Measurements from ENCODE around the gene NKIRAS1. TPM values are rescaled to one million over a fixed set of nuclear protein-coding genes. Genes with fewer than 3 reads are reported as not detected.

Gene NKIRAS1
- total RNA-seq, 1 experiment from 2014 or later = 8.9 TPM

DNA sequence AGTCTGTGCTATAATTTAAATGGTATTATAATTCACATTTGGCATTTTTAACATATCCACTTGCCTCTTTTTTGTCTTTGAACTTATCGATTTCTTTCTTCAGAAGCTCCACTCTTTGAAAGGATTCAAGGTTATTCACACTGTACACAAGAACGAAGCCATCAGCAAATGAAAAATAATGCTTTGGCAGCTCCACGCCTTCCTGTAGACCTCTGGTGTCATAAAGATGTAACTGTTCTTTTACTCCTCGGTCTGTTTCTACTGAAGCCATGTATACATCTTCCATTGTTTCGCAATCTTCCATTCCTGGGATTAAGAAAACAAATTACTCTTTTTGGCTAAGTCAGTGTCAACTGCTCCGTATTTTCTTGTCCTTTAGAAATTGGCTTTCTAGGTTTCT, 16.0 kb downstream of the NKIRAS1 start:
- ChIA-PET POLR2A (no interaction called here), CTCF (interaction anchor here (0.7 kb wide), 1 partner anchor 12 kb away, joined by 9 read pairs; no protein-coding TSS in a partner anchor)
- intact Hi-C loops (cut with micrococcal nuclease; ENCODE audit: unreplicated experiment) = no loop called here
- H3K36me3 ChIP-seq (ENCODE audit: control insufficient read depth, insufficient read depth, low read length) = no peaks in the 10 kb centered on the region
- H3K9me3 ChIP-seq (ENCODE audit: control insufficient read depth, insufficient read depth, low read depth, low read length) = no peaks in the 10 kb centered on the region
- in situ Hi-C loops (cut with HindIII; ENCODE audit: low pct_unique_long_range_greater_than_20kb, low sequenced_read_pairs) = no loop called here
- TF ChIP-seq, protein P1, sequence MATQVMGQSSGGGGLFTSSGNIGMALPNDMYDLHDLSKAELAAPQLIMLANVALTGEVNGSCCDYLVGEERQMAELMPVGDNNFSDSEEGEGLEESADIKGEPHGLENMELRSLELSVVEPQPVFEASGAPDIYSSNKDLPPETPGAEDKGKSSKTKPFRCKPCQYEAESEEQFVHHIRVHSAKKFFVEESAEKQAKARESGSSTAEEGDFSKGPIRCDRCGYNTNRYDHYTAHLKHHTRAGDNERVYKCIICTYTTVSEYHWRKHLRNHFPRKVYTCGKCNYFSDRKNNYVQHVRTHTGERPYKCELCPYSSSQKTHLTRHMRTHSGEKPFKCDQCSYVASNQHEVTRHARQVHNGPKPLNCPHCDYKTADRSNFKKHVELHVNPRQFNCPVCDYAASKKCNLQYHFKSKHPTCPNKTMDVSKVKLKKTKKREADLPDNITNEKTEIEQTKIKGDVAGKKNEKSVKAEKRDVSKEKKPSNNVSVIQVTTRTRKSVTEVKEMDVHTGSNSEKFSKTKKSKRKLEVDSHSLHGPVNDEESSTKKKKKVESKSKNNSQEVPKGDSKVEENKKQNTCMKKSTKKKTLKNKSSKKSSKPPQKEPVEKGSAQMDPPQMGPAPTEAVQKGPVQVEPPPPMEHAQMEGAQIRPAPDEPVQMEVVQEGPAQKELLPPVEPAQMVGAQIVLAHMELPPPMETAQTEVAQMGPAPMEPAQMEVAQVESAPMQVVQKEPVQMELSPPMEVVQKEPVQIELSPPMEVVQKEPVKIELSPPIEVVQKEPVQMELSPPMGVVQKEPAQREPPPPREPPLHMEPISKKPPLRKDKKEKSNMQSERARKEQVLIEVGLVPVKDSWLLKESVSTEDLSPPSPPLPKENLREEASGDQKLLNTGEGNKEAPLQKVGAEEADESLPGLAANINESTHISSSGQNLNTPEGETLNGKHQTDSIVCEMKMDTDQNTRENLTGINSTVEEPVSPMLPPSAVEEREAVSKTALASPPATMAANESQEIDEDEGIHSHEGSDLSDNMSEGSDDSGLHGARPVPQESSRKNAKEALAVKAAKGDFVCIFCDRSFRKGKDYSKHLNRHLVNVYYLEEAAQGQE (IDR thresholded peaks at IDR 0.05; ENCODE audit: insufficient read depth in 1 of 2, low read depth in 2 of 2, low read length in 1 of 2) = no peak
- TF ChIP-seq, protein P2, sequence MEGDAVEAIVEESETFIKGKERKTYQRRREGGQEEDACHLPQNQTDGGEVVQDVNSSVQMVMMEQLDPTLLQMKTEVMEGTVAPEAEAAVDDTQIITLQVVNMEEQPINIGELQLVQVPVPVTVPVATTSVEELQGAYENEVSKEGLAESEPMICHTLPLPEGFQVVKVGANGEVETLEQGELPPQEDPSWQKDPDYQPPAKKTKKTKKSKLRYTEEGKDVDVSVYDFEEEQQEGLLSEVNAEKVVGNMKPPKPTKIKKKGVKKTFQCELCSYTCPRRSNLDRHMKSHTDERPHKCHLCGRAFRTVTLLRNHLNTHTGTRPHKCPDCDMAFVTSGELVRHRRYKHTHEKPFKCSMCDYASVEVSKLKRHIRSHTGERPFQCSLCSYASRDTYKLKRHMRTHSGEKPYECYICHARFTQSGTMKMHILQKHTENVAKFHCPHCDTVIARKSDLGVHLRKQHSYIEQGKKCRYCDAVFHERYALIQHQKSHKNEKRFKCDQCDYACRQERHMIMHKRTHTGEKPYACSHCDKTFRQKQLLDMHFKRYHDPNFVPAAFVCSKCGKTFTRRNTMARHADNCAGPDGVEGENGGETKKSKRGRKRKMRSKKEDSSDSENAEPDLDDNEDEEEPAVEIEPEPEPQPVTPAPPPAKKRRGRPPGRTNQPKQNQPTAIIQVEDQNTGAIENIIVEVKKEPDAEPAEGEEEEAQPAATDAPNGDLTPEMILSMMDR (IDR thresholded peaks at IDR 0.05) = no peak
- TF ChIP-seq SIN3A (IDR thresholded peaks at IDR 0.05; ENCODE audit: borderline replicate concordance, insufficient read depth, low read depth, low read length) = no peak
- TF ChIP-seq TCF7L2 (IDR thresholded peaks at IDR 0.05; ENCODE audit: low read depth, low read length) = no peak
- TF ChIP-seq POLR2AphosphoS5 (IDR thresholded peaks at IDR 0.05; ENCODE audit: low read depth, low read length) = no peak
- ATAC-seq = no peak
- H3K27ac ChIP-seq (ENCODE audit: low read length) = no peak overlapping the region
- no peak overlapping the region for H3K4me3 ChIP-seq (ENCODE audit: low read depth in 2 of 2, low read length in 2 of 2)
- H3K27me3 ChIP-seq (ENCODE audit: control insufficient read depth, insufficient read depth, low read length) = no peaks in the 10 kb centered on the region
- H3K4me1 ChIP-seq (ENCODE audit: control insufficient read depth, insufficient read depth, low read length) = no peaks in the 10 kb centered on the region
- BruUV-seq (replicated peaks) = no TSS peak
- DNase-seq (ENCODE audit: low read depth, low spot score) = no peak

DNA sequence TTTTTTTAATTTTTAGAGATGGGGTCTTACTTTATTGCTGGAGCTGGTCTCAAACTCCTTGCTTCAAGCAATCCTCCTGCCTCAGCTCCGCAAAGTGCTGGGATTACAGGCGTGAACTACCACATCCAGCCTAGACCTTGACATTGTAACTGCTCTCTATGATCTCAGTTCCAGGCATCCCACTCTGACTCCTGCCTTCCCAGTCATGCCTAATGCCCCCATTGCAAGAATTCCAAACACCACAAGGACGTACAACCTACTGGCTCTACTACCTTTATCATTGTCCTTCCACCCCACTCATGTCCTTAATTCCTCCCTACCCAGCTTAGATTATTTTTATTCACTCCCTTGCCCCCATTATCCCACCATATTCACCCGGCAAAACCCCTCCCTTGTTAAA, 21.6 kb downstream of the NKIRAS1 start:
- TF ChIP-seq SIN3A (IDR thresholded peaks at IDR 0.05; ENCODE audit: borderline replicate concordance, insufficient read depth, low read depth, low read length) (no peak), TCF7L2 (IDR thresholded peaks at IDR 0.05; ENCODE audit: low read depth, low read length) (no peak), POLR2AphosphoS5 (IDR thresholded peaks at IDR 0.05; ENCODE audit: low read depth, low read length) (no peak)
- TF ChIP-seq, protein P2 (IDR thresholded peaks at IDR 0.05) = no peak
- TF ChIP-seq, protein P1 (IDR thresholded peaks at IDR 0.05; ENCODE audit: insufficient read depth in 1 of 2, low read depth in 2 of 2, low read length in 1 of 2) = no peak
- Histone ChIP-seq H3K36me3 (ENCODE audit: control insufficient read depth, insufficient read depth, low read length) (0 out of 2 replicates have a peak, but pooled peaks cover 2% of the 10 kb centered on the region), H3K27me3 (ENCODE audit: control insufficient read depth, insufficient read depth, low read length) (no peaks in the 10 kb centered on the region), H3K9me3 (ENCODE audit: control insufficient read depth, insufficient read depth, low read depth, low read length) (no peaks in the 10 kb centered on the region), H3K4me1 (ENCODE audit: control insufficient read depth, insufficient read depth, low read length) (no peaks in the 10 kb centered on the region), H3K4me3 (ENCODE audit: low read depth in 2 of 2, low read length in 2 of 2) (no peak overlapping the region), H3K27ac (ENCODE audit: low read length) (no peak overlapping the region)
- in situ Hi-C loops (cut with HindIII; ENCODE audit: low pct_unique_long_range_greater_than_20kb, low sequenced_read_pairs) (no loop called here), intact Hi-C loops (cut with micrococcal nuclease; ENCODE audit: unreplicated experiment) (no loop called here)
- ChIA-PET POLR2A (interaction anchor here (0.6 kb wide), 2 partner anchors 28 to 673 kb away, joined by 4 read pairs; no protein-coding TSS in a partner anchor), CTCF (no interaction called here)
- ATAC-seq = no peak
- DNase-seq (ENCODE audit: low read depth, low spot score) = no peak
- no TSS peak for BruUV-seq (replicated peaks)
